ENCODE data around the gene COBL. TPM values are rescaled to one million over a fixed set of nuclear protein-coding genes. Genes with fewer than 3 reads are reported as not detected.

Gene COBL
- total RNA-seq, 4 donors from 2014 or later = 62.4 to 114 (median 72.2) TPM

- H3K27ac ChIP-seq = no peak overlapping the region
- 89 to 92% methylated on average over 5 of the region's 5 CpGs for WGBS, 2 donors (ENCODE audit: low coverage in 1 of 2)
- intact Hi-C loops (cut with DNase I; ENCODE audit: low total_unique reads) = no loop called here
These were observed 3.5 kb downstream of the COBL start for GRCh38 chr7:51312951-51313737.

GRCh38 chr7:51311166-51311565 lies 5.4 kb downstream of the COBL start:
- in situ Hi-C loops (cut with MboI; ENCODE audit: low pct_ligation_motif_present in 1 of 4, low pct_unique_long_range_greater_than_20kb in 1 of 4, low sequenced_read_pairs in 3 of 4) (no loop called here), intact Hi-C loops (cut with DNase I; ENCODE audit: low total_unique reads) (no loop called here)
- H3K9me3 ChIP-seq = no peaks in the 10 kb centered on the region
- no peak overlapping the region for H3K4me3 ChIP-seq
- DNase-seq = no peak
- WGBS, 2 donors (ENCODE audit: low coverage in 1 of 2) = 68 to 100% methylated on average over 1 to 3 of the region's 3 CpGs
- H3K27me3 ChIP-seq = peaks cover 4% of the 10 kb centered on the region
- H3K36me3 ChIP-seq = no peaks in the 10 kb centered on the region
- H3K27ac ChIP-seq = no peak overlapping the region
- TF ChIP-seq POLR2A (IDR thresholded peaks at IDR 0.05) (no peak), EP300 (IDR thresholded peaks at IDR 0.05; ENCODE audit: low read depth) (no peak), POLR2AphosphoS5 (IDR thresholded peaks at IDR 0.05) (no peak), CTCF (IDR thresholded peaks at IDR 0.05) (no peak)
- H3K4me1 ChIP-seq = peaks cover 0 to 17% (median 9%) of the 10 kb centered on the region in 4 donors

More at GRCh38 chr7:51312951-51313737, 3.5 kb downstream of the COBL start:
- Histone ChIP-seq H3K9me3 (no peaks in the 10 kb centered on the region), H3K36me3 (no peaks in the 10 kb centered on the region), H3K4me1 (peaks cover 0 to 29% (median 18%) of the 10 kb centered on the region in 4 donors), H3K27me3 (peaks cover 18% of the 10 kb centered on the region), H3K4me3 (no peak overlapping the region)
- in situ Hi-C loops (cut with MboI; ENCODE audit: low pct_ligation_motif_present in 1 of 4, low pct_unique_long_range_greater_than_20kb in 1 of 4, low sequenced_read_pairs in 3 of 4) = no loop called here
- TF ChIP-seq CTCF (IDR thresholded peaks at IDR 0.05) (no peak), EP300 (IDR thresholded peaks at IDR 0.05; ENCODE audit: low read depth) (no peak), POLR2A (IDR thresholded peaks at IDR 0.05) (no peak), POLR2AphosphoS5 (IDR thresholded peaks at IDR 0.05) (no peak)
- DNase-seq = no peak

- Histone ChIP-seq H3K4me3 (no peak overlapping the region), H3K27ac (no peak overlapping the region), H3K4me1 (peaks cover 0 to 13% (median 3%) of the 10 kb centered on the region in 4 donors), H3K36me3 (no peaks in the 10 kb centered on the region), H3K27me3 (no peaks in the 10 kb centered on the region), H3K9me3 (no peaks in the 10 kb centered on the region)
- intact Hi-C loops (cut with DNase I; ENCODE audit: low total_unique reads) (no loop called here), in situ Hi-C loops (cut with MboI; ENCODE audit: low pct_ligation_motif_present in 1 of 4, low pct_unique_long_range_greater_than_20kb in 1 of 4, low sequenced_read_pairs in 3 of 4) (no loop called here)
- no peak for DNase-seq
- 89 to 93% methylated on average over 3 of the region's 3 CpGs for WGBS, 2 donors (ENCODE audit: low coverage in 1 of 2)
- TF ChIP-seq POLR2A (IDR thresholded peaks at IDR 0.05) = no peak
- TF ChIP-seq CTCF (IDR thresholded peaks at IDR 0.05) = no peak
- TF ChIP-seq POLR2AphosphoS5 (IDR thresholded peaks at IDR 0.05) = no peak
- TF ChIP-seq EP300 (IDR thresholded peaks at IDR 0.05; ENCODE audit: low read depth) = no peak
These were observed 6.5 kb downstream of the COBL start for GRCh38 chr7:51310131-51310583.

GRCh38 chr7:51309361-51310130 lies 7.1 kb downstream of the COBL start:
- no peak overlapping the region for H3K27ac ChIP-seq
- H3K27me3 ChIP-seq = no peaks in the 10 kb centered on the region
- H3K36me3 ChIP-seq = no peaks in the 10 kb centered on the region
- H3K9me3 ChIP-seq = no peaks in the 10 kb centered on the region
- in situ Hi-C loops (cut with MboI; ENCODE audit: low pct_ligation_motif_present in 1 of 4, low pct_unique_long_range_greater_than_20kb in 1 of 4, low sequenced_read_pairs in 3 of 4) = no loop called here
- no peak for DNase-seq
- intact Hi-C loops (cut with DNase I; ENCODE audit: low total_unique reads) = no loop called here
- TF ChIP-seq EP300 (IDR thresholded peaks at IDR 0.05; ENCODE audit: low read depth) (no peak), POLR2A (IDR thresholded peaks at IDR 0.05) (no peak)
- 65 to 77% methylated on average over 2 to 8 of the region's 8 CpGs for WGBS, 2 donors (ENCODE audit: low coverage in 1 of 2)
- H3K4me1 ChIP-seq = peaks cover 0 to 7% (median 0%) of the 10 kb centered on the region in 4 donors
- no peak overlapping the region for H3K4me3 ChIP-seq

Data from transverse colon (tissue), 4 donors.